GM13977 (cell line): ENCODE results near the gene TMEM9.

Source experiments
- DNase-seq: peaks from one replicate; pipeline ENCODE4 v3.0.0; 2012; ENCODE audit warnings: low spot score
- CTCF ChIP-seq: IDR thresholded peaks from 2 replicates; pipeline ENCODE4 v1.5.1; 2012; ENCODE audit warnings: mild to moderate bottlenecking, control low read depth; ENCODE audit not compliant: insufficient read depth; ENCODE audit errors: extremely low read depth, missing control alignments
- in situ Hi-C: fragments of 300-500 bp; cut with MboI; formaldehyde crosslinking; loops from one replicate; pipeline ENCODE4 v1.12.0; 2022; ENCODE audit warnings: low sequenced_read_pairs, low pct_unique_long_range_greater_than_20kb, mixed read lengths, inconsistent platforms; ENCODE audit not compliant: unreplicated experiment

TMEM9 gene

GRCh38 chr1:201136355-201137023 lies 17.8 kb downstream of the TMEM9 start:
- in situ Hi-C loops, result no loop called here
- no peak for DNase-seq
- TF ChIP-seq CTCF, result no peak

GRCh38 chr1:201134405-201134804 lies 19.9 kb downstream of the TMEM9 start:
- in situ Hi-C loops, result no loop called here
- no peak for TF ChIP-seq CTCF
- DNase-seq, result no peak

GRCh38 chr1:201131398-201131797 lies 22.9 kb downstream of the TMEM9 start:
- no peak for DNase-seq
- in situ Hi-C loops, result no loop called here
- no peak for TF ChIP-seq CTCF

- no peak for DNase-seq
- in situ Hi-C loops, result no loop called here
These were observed 25.3 kb downstream of the TMEM9 start for GRCh38 chr1:201128962-201129361.

GRCh38 chr1:201128476-201128875 lies 25.8 kb downstream of the TMEM9 start:
- no peak for DNase-seq

More at GRCh38 chr1:201128962-201129361, 25.3 kb downstream of the TMEM9 start:
- no peak for TF ChIP-seq CTCF

GRCh38 chr1:201127755-201128455 lies 26.4 kb downstream of the TMEM9 start:
- in situ Hi-C loops, result no loop called here
- TF ChIP-seq CTCF, result no peak
- DNase-seq, result no peak

More at GRCh38 chr1:201128476-201128875, 25.8 kb downstream of the TMEM9 start:
- in situ Hi-C loops, result no loop called here
- no peak for TF ChIP-seq CTCF
